Psoas muscle (tissue), 8 donors: Measurements from ENCODE around the gene PSAT1. TPM values are rescaled to one million over a fixed set of nuclear protein-coding genes. Genes with fewer than 3 reads are reported as not detected.

Experiments
- ATAC-seq, 4 donors: fragments of 200-7000 bp; cut with Tn5 transposase; one replicate each; pipeline ENCODE4 v1.9.1; 2020; ENCODE audit warnings: moderate library complexity in 3 of 4, mild to moderate bottlenecking in 2 of 4
- DNase-seq, 2 donors: peaks; one replicate each; pipeline ENCODE4 v3.0.0-alpha.2; 2020
- H3K27ac ChIP-seq: fragments of 200-600 bp; one replicate; pipeline ENCODE4 v1.8.0; 2022
- H3K27me3 ChIP-seq, 3 donors: fragments of 200-600 bp in 1 of 3; one replicate each; pipeline versions ENCODE4 v1.6.1 to v1.8.0; 2013 to 2022; ENCODE audit warnings: low read length in 2 of 3, mild to moderate bottlenecking in 2 of 3, moderate library complexity in 1 of 3; ENCODE audit not compliant: insufficient read depth in 3 of 3
- H3K36me3 ChIP-seq, 2 donors: fragments of 200-600 bp in 1 of 2; one replicate each; pipeline versions ENCODE4 v1.6.1 to v1.8.0; 2013 to 2022; ENCODE audit warnings: low read depth in 1 of 2, mild to moderate bottlenecking in 1 of 2, moderate library complexity in 1 of 2; ENCODE audit not compliant: insufficient read depth in 1 of 2
- H3K4me1 ChIP-seq: fragments of 200-600 bp; one replicate; pipeline ENCODE4 v1.8.0; 2022
- H3K4me3 ChIP-seq: fragments of 200-600 bp; one replicate; pipeline ENCODE4 v1.8.0; 2022; ENCODE audit warnings: mild to moderate bottlenecking
- H3K9me3 ChIP-seq: fragments of 200-600 bp; one replicate; pipeline ENCODE4 v1.8.0; 2022
- CTCF ChIP-seq: fragments of 200-600 bp; IDR thresholded peaks from one replicate; pipeline ENCODE4 v1.8.0; 2022; ENCODE audit warnings: antibody characterized with exemption
- WGBS, 3 donors: extraction: QIAGEN DNeasy Blood & Tissue Kit; methylation state at CpG; one replicate each; pipeline versions ENCODE4 v1.1.6 to v1.1.7; 2013; 5-methylcytosine and 5-hydroxymethylcytosine counted together
- intact Hi-C, 2 donors: fragments of 100-400 bp; cut with DNase I; formaldehyde crosslinking; loops; one replicate each; pipeline versions ENCODE4 v1.11.0 to v1.14.2; 2022
- polyA plus RNA-seq, 3 donors: library from polyadenylated mRNA; stranded (reverse); fragments of 200-250 nt; gene quantifications; one replicate each; pipeline ENCODE4 v1.2.3, GENCODE V29; 2013
- total RNA-seq, 4 donors: library from RNA; stranded (reverse); fragmentation: NEBNext Ultra II Directional in 2 of 4; extraction: Animal tissue kit (Norgen Biotek cat#: 25700) in 2 of 4; gene quantifications; one replicate each; pipeline versions ENCODE4 v1.2.1 to v1.2.4, GENCODE V29; 2021 to 2023
- donor health status: healthy with polysubstance abuse.
- donor health status: DM: no; HTN: no; CAD: no; lungs with moderate emphysema.
- donor health status: Bipolar disorder and iron deficiency.
- donor health status: healthy.
- donor health status: DM: yes; HTN: yes; CAD: no.
- donor health status: DM: no; HTN: no; CAD: no.
- donor health status: DM: no; HTN: no; CAD: no.
- donor health status: DM: yes; HTN: yes; CAD: no.

Gene PSAT1
- total and polyA plus RNA-seq, 7 donors, result 0.15 to 2.0 (median 0.53) TPM

GRCh38 chr9:78325846-78326360 lies 29.0 kb downstream of the PSAT1 start:
- 57 to 64% (median 58%) methylated on average over 5 of the region's 5 CpGs for WGBS, 3 donors
- Histone ChIP-seq H3K27me3 (no peaks in the 10 kb centered on the region), H3K9me3 (no peaks in the 10 kb centered on the region), H3K4me3 (no peak overlapping the region), H3K36me3 (no peaks in the 10 kb centered on the region), H3K27ac (no peak overlapping the region), H3K4me1 (no peaks in the 10 kb centered on the region)
- intact Hi-C loops, result no loop called here
- no peak for DNase-seq
- TF ChIP-seq CTCF, result no peak
- no peak for ATAC-seq

- Histone ChIP-seq H3K4me3 (no peak overlapping the region), H3K4me1 (no peaks in the 10 kb centered on the region), H3K9me3 (no peaks in the 10 kb centered on the region), H3K27me3 (no peaks in the 10 kb centered on the region), H3K27ac (no peak overlapping the region), H3K36me3 (no peaks in the 10 kb centered on the region)
- DNase-seq (no peak), ATAC-seq (no peak)
- intact Hi-C loops, result no loop called here
- no peak for TF ChIP-seq CTCF
- WGBS, 3 donors, result 71 to 90% (median 87%) methylated on average over 2 of the region's 2 CpGs
Observed at GRCh38 chr9:78326564-78326963, 29.6 kb downstream of the PSAT1 start.

GRCh38 chr9:78332381-78332780 lies 35.5 kb downstream of the PSAT1 start:
- intact Hi-C loops, result no loop called here
- TF ChIP-seq CTCF, result no peak
- 78 to 80% (median 80%) methylated on average over 3 of the region's 3 CpGs for WGBS, 3 donors
- Histone ChIP-seq H3K27me3 (no peaks in the 10 kb centered on the region), H3K27ac (no peak overlapping the region), H3K36me3 (no peaks in the 10 kb centered on the region), H3K4me1 (no peaks in the 10 kb centered on the region), H3K4me3 (no peak overlapping the region), H3K9me3 (no peaks in the 10 kb centered on the region)
- DNase-seq, result no peak
- ATAC-seq, result no peak

GRCh38 chr9:78348848-78349247 lies 51.9 kb downstream of the PSAT1 start:
- intact Hi-C loops, result no loop called here
- DNase-seq, result no peak
- Histone ChIP-seq H3K4me3 (no peak overlapping the region), H3K4me1 (no peaks in the 10 kb centered on the region), H3K9me3 (no peaks in the 10 kb centered on the region), H3K27ac (no peak overlapping the region), H3K27me3 (peaks cover 0 to 4% (median 0%) of the 10 kb centered on the region in 3 donors), H3K36me3 (no peaks in the 10 kb centered on the region)
- TF ChIP-seq CTCF, result no peak
- no peak for ATAC-seq
- 93 to 95% (median 95%) methylated on average over 1 of the region's 1 CpG for WGBS, 3 donors

- DNase-seq (no peak), ATAC-seq (no peak)
- H3K27me3 ChIP-seq, result no peaks in the 10 kb centered on the region
- 82 to 90% (median 83%) methylated on average over 2 of the region's 2 CpGs for WGBS, 3 donors
- H3K36me3 ChIP-seq, result no peaks in the 10 kb centered on the region
- no peak for TF ChIP-seq CTCF
- intact Hi-C loops, result no loop called here
- no peak overlapping the region for H3K4me3 ChIP-seq
- no peaks in the 10 kb centered on the region for H3K4me1 ChIP-seq
- H3K27ac ChIP-seq, result no peak overlapping the region
- no peaks in the 10 kb centered on the region for H3K9me3 ChIP-seq
Observed at GRCh38 chr9:78351816-78352215, 54.9 kb downstream of the PSAT1 start.
